ENCODE results near the gene NRL.

NRL gene

DNA sequence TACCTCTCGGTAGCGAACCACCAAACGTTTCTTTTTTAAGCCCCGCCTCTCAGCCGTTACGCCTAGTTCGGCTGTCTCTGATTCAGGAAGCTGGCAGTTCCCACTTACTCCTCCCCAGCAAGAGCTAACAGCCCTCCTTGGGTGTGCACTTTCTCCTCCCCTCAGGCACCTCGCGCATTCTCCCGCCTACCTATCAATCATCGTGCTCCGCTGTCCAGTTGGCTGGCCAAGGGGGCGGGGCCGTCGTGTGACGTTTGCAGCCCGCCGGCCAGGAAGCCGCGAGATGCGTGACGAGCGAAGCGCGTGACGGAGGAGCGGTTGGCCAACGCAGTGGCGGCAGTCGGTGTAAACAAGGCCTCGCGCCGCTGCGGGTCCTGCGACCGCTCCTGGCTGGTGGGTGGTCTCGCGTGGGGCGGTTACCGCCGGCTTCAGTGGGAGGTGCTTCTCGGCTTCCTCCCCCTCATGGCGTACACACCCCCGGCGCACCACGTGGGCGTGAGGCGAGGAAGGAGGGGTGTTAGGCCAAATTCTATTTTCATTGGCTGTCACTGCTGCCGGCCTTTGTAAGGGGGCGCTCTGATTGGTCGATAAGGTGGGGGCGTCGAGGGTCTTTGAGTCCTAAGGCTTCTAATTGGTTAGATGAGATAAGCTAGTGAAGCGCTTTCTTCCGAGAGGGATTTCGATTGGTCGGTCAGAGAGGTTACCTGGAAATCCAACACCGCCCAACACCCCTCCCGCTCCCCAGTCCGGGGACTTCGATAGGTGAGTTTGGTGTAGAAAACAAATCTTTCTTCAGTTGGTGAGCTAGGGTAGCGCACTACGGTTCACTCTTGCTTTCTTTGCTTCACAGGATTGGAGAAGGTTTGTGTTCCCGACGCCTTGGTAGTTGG, at the start of gene NRL, which contains the start of gene DCAF11:
Gene NRL, minus strand, starts transcription at position 418 of the 890 bp plus-strand sequence. CDS start 32,101 bp downstream, outside the sequence.
Gene DCAF11, plus strand, starts transcription at position 246 of the 890 bp plus-strand sequence. CDS start 818 bp downstream, outside the sequence.
- DNase-seq: peak; percentile 100

DNA sequence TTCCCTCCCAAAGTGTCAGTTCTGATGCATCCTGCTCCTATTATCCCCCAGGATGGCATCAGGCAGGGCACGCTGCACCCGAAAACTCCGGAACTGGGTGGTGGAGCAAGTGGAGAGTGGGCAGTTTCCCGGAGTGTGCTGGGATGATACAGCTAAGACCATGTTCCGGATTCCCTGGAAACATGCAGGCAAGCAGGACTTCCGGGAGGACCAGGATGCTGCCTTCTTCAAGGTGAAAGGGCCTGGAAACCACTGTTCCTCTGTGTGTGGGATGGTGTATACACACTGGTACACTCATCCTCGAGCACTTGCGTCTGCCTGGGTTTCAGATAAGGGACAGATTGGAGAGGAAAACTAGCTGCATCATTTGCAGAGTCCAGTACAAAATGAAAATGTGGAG, 47.3 kb upstream of the NRL start:
- no peak for DNase-seq

DNA sequence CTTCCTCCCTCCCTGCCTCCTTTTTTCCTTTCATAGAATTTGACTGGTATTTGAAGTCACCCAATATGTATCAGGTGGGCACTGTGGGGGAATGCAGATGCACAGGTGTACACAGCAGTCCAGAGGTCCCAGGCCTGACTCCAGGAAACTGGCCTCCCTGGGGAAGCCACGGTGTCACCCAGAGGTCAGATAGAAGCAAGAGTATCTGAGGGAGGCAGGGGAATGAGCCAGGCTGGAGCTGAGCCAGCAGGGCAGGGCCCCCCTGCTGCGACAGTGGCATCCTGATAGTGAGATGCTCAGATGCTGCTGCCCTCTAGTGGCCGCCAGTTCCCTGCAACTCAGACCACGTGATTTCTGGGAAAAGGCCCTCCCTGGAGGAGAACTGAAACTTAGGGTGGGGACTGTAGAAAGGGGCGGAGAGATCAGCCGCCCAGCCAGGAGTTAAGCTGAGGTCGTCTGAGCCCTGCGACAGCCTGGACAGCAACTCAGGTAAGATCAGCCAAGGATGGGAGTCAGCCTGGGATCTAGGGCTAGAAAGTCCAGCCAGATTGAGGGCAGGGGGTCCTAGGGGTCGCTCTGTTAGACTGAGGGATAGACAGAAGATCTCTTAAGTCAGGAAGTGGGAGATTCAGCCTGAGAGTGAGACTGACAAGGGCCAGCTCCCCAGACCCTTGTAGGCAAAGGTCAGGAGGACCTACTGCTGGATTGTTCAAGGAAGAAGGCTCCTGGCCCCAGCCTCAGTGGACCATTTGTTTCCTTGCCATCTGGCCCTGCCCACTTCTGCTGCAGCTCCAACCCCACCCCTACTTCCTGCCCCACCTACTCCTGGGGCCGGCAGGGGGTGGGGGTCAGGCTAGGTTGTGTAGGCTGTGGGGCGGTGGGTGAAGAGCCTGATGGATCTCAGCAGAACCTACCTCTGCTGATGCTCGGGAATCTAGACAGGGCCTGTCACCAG, 46.4 kb upstream of the NRL start, which contains the start of gene IRF9:
Gene IRF9, plus strand, starts transcription at position 416 of the 955 bp plus-strand sequence. CDS start 880 bp downstream, outside the sequence.
- DNase-seq: peak; percentile 97

DNA sequence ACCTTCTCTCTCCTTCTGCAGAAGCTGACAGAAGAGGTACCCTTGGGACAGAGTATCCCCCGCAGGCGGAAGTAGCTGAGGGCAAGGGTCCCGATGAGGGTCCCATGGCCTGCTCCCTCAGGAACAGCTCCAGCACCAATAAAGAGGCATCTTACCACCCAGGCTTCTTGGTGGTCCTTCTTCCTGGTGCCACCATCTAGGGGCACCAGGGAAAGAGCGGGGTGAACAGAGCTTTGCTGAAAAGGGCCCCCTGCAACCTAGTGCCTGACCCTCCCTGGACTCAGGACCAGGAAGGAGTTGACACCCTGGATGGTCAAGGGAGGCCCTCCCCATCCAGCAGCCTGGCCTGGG, 45.7 kb upstream of the NRL start:
- no peak for DNase-seq

DNA sequence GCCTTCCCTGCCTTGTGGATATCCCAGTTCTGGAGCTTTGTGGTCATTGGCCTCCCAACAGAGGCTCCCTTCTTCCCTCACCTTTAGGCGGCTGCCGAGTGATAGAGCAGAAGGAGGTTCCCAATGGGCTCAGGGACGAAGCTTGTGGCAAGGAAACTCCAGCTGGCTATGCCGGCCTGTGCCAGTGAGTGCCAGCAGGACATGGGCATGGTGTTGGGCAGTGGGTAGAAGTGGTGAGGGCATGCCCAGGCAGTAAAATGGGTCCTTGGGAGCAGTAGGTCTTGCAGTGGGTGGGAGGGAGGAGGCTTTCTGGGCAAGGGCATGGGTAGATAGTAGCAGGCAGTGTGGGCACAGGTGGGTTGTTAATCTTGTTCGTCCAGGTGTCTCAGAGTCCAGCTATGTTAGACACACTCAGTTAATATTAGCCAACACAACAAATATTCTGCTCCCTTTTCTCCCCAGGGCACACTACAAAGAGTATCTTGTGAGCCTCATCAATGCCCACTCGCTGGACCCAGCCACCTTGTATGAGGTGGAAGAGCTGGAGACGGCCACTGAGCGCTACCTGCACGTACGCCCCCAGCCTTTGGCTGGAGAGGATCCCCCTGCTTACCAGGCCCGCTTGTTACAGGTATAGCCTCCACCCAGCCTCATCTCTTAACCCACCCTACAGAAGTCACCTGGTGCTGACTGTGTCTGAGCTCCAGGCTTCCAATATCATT, 45.2 kb upstream of the NRL start:
- DNase-seq: no peak

DNA sequence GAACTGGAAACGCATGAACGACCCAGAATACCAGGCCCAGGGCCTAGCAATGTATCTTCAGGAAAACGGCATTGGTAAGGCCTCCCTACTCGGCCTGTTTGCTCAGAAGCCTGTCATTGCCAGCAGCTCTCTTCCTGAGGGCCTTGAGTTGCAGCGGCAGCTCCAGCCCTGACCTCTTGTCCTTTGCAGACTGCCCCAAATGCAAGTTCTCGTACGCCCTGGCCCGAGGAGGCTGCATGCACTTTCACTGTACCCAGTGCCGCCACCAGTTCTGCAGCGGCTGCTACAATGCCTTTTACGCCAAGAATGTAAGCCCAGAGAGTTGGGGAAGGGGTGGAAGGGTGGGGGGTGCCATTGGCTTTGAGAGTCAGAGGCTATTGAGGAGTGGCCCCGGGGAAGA, 42.6 kb upstream of the NRL start:
- no peak for DNase-seq

DNA sequence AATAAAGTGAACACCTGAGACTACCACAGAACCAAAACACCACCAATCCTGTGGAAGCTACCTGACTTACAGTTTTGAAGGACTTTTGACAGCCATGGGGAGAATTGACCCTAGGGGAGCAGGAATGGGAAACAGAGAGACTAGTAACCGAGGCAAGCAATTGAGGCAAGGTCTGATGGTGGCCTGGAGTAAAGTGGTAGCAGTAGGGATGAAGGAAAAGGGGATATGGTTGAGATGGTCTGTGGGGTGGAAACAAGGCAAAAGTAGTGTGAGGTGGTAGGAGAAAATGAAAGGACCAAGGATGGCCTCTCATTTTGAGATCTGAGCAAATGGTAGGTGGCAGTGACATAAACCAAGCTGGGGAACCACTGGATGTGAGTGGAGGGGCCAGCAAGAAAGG, 42.1 kb upstream of the NRL start:
- no peak for DNase-seq

DNA sequence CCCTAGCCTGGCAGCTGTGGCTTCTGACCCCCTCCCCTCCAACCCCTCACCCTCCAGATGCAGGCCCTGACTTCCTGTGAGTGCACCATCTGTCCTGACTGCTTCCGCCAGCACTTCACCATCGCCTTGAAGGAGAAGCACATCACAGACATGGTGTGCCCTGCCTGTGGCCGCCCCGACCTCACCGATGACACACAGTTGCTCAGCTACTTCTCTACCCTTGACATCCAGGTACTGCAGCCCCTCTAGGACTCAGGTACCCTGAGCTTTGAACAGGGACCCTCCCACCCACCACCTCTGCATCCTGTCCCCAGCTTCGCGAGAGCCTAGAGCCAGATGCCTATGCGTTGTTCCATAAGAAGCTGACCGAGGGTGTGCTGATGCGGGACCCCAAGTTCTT, 40.4 kb upstream of the NRL start:
- no peak for DNase-seq

DNA sequence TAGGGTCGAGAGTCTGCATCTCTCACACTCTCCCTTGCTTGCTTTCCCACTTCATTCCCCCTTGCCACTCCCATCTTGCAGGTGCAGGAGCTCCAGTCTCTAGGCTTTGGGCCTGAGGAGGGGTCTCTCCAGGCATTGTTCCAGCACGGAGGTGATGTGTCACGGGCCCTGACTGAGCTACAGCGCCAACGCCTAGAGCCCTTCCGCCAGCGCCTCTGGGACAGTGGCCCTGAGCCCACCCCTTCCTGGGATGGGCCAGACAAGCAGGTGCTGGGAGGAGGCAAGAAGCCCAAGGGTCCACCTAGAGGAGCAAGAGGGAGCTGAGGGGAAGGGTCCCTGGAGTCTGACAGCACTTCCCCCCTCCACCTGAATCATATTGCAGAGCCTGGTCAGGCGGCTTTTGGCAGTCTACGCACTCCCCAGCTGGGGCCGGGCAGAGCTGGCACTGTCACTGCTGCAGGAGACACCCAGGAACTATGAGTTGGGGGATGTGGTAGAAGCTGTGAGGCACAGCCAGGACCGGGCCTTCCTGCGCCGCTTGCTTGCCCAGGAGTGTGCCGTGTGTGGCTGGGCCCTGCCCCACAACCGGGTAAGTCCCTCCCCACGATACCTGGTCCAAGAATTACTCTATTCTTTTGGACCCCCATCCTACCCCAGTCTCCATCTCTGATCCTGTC, 36.8 kb upstream of the NRL start:
- DNase-seq: no peak

DNA sequence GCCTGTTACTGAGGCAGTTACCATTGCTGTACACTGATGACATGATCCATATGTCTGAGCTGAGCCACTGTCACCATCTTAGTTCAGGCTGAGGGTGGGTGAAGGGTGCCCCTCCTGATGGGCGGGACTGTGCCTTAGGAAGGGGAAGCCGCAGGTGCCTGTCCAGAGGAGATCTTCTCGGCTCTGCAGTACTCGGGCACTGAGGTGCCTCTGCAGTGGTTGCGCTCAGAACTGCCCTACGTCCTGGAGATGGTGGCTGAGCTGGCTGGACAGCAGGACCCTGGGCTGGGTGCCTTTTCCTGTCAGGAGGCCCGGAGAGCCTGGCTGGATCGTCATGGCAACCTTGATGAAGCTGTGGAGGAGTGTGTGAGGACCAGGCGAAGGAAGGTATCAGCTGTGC, 36.2 kb upstream of the NRL start:
- no peak for DNase-seq

DNA sequence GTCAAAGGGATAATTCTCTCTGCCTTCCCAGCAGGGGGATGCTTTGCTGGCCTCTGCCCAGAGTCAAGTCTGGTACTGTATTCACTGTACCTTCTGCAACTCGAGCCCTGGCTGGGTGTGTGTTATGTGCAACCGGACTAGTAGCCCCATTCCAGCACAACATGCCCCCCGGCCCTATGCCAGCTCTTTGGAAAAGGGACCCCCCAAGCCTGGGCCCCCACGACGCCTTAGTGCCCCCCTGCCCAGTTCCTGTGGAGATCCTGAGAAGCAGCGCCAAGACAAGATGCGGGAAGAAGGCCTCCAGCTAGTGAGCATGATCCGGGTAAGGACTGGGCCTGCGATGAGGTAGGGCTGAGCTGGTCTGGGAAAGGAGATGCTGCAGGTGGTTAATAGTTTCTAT, 35.8 kb upstream of the NRL start:
- DNase-seq: no peak

DNA sequence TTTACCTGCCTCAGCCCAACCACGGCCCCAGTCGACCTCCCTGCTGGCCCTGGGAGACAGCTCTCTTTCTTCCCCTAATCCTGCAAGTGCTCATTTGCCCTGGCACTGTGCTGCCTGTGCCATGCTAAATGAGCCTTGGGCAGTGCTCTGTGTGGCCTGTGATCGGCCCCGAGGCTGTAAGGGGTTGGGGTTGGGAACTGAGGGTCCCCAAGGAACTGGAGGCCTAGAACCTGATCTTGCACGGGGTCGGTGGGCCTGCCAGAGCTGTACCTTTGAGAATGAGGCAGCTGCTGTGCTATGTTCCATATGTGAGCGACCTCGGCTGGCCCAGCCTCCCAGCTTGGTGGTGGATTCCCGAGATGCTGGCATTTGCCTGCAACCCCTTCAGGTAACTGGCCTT, 35.3 kb upstream of the NRL start:
- no peak for DNase-seq

DNA sequence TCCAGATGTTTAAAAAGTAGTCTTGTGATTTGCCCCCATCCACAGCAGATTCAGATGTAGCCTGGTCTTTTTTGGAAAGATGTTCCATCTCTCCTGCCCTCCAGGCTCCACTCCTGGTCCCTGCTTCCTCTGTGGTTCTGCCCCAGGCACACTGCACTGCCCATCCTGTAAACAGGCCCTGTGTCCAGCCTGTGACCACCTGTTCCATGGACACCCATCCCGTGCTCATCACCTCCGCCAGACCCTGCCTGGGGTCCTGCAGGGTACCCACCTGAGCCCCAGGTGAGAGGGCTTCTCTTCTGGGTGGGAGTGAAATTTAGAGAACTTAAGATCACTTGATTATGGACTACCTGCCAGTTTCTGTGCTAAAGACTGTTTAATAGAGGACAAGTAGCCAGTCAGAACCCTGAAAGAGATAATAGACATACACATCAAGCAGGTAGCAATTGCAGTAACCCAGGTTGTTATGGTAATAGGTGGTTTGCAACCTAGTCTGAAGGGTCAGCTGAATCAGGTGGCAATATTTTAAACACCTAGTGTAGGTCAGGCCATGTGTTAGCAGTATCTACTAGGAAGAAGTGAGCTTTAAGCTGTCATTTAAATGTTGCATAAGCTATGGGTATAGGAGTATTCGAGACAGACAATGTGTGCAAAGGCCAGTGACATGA, 34.7 kb upstream of the NRL start:
- no peak for DNase-seq

DNA sequence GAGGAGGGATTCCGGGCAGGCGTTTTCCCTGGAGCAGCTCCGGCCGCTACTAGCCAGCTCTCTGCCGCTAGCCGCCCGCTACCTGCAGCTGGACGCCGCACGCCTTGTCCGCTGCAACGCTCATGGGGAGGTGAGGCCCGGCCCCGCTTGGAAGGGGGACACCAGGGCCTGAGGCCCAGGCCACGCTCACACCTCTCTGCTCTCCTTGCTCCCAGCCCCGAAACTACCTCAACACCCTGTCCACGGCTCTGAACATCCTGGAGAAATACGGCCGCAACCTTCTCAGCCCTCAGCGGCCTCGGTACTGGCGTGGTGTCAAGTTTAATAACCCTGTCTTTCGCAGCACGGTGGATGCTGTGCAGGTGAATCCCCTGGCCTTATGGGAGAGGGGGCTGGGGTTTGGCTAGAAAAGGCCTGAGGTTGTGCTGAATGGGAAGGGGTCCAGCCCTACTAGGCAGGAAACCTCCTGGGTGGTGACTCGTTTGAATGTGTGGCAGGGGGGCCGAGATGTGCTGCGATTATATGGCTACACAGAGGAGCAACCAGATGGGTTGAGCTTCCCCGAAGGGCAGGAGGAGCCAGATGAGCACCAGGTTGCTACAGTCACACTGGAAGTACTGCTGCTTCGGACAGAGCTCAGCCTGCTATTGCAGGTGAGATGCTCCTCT, 33.1 kb upstream of the NRL start:
- DNase-seq: no peak

DNA sequence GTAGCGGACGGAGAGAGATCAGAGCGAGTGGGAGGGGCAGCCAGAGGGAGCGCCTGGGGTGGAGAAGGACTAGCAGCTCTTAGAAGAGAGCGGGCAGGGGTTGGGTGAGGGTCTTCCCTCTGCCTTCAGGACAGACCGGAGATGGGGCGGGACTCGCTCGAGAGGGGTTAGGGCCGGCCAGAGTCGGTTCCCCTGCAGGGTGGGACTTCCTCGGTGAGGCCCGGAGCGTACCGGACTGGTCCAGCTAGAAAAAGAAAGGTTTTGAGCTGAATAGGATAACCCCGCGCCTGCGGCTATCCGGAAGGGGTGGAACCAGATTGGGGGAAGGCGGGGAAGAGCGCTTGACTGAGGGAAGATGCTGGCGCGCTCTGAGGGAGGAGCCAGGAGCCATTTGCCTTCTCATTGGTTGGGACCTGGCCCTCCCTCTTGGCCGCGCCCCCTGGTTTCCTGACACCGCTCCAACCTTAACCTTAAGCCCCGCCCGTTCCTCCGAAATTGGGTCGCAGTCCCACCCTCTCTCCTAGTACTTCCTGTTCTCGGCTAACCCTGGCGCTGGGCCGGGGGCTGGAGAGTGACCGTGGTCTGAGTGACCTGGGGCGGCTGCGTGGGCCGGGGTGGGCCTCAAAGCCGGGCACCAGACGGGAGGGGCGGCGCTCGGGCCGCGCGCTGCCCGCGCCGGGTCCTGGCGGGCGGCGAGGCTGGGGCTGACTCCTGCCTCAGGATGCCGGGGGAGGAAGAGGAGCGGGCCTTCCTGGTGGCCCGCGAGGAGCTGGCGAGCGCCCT, 32.4 kb upstream of the NRL start, which contains the start of gene RNF31:
Gene RNF31, plus strand, starts transcription at position 521 of the 783 bp plus-strand sequence. Its CDS starts 201 bp downstream, at position 722.
- peak; percentile 99 for DNase-seq

DNA sequence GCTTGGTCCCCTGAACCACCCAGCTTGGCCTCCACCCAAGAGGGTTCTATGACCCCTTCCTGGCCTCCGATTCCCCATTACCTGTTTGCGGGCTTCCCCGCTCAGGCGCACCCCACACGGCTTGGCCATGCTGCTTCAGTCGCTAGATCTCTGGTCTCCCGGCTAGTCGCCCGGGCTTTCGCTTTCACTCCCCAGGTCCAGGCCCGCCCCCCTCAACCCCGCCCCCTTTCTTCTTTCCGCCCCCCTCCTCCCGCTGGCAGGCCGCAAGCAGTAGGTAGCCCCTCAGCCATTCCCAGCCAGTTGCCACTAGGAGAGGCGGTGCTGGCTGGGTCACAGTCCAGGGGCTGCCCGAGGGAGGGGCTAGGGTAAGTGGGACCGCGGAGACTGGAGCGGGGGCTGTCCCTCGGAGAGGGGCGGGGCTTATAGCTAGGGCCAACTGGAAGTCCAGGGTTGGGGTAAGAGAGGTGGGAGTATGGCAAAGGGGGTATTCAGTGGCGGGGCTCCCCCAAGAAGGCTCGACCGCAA, 31.8 kb upstream of the NRL start, which contains the start of gene PSME2:
Gene PSME2, minus strand, starts transcription at position 158 of the 525 bp plus-strand sequence. Its CDS starts 29 bp downstream, at position 129.
- peak; percentile 94 for DNase-seq

DNA sequence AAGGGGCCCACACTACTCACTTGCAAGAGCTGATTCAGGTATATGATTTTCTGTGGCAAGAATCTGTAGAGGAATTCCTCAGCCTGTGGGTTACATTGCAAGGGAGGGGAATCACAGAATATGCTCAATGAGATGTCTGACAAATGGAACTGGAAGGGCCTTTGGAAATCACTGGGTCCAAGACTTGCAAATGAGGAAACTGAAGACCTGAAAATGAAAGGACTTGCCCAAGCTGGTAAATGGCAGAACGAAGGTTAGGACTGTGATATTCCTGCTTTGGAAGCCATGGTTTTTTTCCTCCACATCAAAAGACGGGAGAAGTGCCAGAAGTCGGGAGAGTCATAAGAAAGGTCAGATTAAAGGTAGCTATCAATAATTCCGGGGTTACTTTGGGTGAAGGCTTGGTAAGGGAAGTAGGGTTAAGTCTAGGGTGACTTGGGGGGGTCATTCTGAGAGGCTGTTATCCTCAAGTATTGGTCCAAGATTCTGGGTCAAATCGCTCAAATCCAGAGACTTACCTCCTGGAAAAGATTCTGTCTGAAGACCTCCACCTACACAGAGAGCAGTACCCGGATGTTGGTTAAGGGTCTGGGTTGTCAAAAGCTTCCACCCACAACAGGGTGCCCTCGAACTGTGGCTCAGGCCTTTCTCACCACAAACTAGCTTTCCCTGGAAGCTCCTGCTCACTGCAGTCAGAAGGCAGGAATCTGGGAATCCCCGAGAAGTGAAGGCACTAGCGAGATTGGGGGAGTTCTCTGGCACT, 31.1 kb upstream of the NRL start:
- no peak for DNase-seq

DNA sequence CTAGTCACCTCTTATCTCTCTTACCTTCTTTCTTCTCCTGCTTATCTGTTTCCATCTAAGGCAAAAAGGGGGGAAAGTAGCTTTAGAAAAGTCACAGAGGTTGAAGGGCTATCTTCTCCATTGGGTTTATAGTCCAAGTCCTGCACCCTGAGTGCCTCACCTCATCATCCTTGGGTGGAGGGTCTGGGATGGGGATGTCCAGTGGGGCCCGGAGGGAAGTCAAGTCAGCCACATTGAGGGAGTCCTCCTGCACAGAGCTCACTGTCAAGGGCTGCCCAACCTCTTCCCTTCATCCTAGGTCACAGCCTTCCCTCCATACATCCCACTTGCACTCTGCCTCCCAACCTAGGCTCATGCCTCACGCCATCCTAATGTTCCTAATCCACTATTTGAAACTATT, 30.5 kb upstream of the NRL start:
- DNase-seq: no peak

DNA sequence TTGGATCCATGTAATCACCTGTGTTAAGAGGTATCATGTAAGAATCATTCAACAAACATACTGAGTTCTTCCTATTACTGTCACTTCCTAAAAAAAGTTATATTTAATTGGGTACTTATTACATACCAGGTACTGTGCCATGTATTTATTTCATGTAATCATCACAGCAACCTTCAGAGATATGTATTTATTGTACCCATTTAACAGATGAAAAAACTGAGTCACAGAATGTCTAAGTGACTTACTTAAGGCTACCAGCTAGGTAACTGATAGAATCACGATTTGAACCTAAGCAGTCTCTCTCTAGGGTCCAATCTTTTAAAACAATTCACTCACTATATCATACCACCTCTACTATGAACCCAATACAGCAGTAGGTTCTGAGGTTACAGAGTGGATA, 29.7 kb upstream of the NRL start:
- no peak for DNase-seq

Data from NCI-H2171 treated with DMSO at 0.1 percent for 48 hours (cell line).